HG03025 (cell line): ENCODE measurements around the gene HGS.
"Not testable (repeated sequence)": the region's sequence is repeated elsewhere in the genome, so short reads cannot be mapped to it uniquely, and the experiment has no call there.

Source experiments
- ATAC-seq: cut with Tn5 transposase; IDR thresholded peaks from one replicate; pipeline ENCODE4 v1.9.1; 2021; ENCODE audit warnings: mild to moderate bottlenecking, moderate library complexity; ENCODE audit not compliant: unreplicated experiment, low FRiP score

Gene HGS

GRCh38 chr17:81656118-81656743, 27.6 kb upstream of the HGS start, which contains the start of gene PDE6G:
Gene PDE6G, minus strand, starts transcription at chr17:81656542. Its CDS starts 3,237 bp downstream, at chr17:81653305.
- ATAC-seq: no peak

- ATAC-seq: no peak
Measured at GRCh38 chr17:81656835-81657234, 27.0 kb upstream of the HGS start.

- no peak for ATAC-seq
Measured at GRCh38 chr17:81659038-81659437, 24.8 kb upstream of the HGS start.

GRCh38 chr17:81660441-81660840, 23.4 kb upstream of the HGS start:
- no peak for ATAC-seq

GRCh38 chr17:81662002-81662401, 21.8 kb upstream of the HGS start:
- ATAC-seq: no peak

- ATAC-seq: no peak
Measured at GRCh38 chr17:81664051-81664470, 19.8 kb upstream of the HGS start.

GRCh38 chr17:81665205-81666091, 18.4 kb upstream of the HGS start:
- peak; percentile 2 for ATAC-seq

- peak; percentile 7 for ATAC-seq
Measured at GRCh38 chr17:81666092-81666341, 17.8 kb upstream of the HGS start.

GRCh38 chr17:81666342-81667191, 17.2 kb upstream of the HGS start, which contains the start of the genes CCDC137 and OXLD1:
Gene CCDC137, plus strand, starts transcription at chr17:81666737. Its CDS starts 30 bp downstream, at chr17:81666767.
Gene OXLD1, minus strand, starts transcription at chr17:81666605. Its CDS starts 28 bp downstream, at chr17:81666577.
- ATAC-seq: peak; percentile 75

- ATAC-seq: no peak
Measured at GRCh38 chr17:81667754-81668153, 16.1 kb upstream of the HGS start.

GRCh38 chr17:81672504-81672903, 11.3 kb upstream of the HGS start:
- ATAC-seq: no peak

- ATAC-seq: no peak
Measured at GRCh38 chr17:81672954-81673353, 10.9 kb upstream of the HGS start.

GRCh38 chr17:81673561-81674258, 10.1 kb upstream of the HGS start:
- no peak for ATAC-seq

GRCh38 chr17:81675515-81676221, 8.1 kb upstream of the HGS start:
- ATAC-seq: not testable (repeated sequence)

GRCh38 chr17:81676906-81677305, 6.9 kb upstream of the HGS start:
- ATAC-seq: no peak

GRCh38 chr17:81680150-81680549, 3.7 kb upstream of the HGS start:
- ATAC-seq: no peak

- no peak for ATAC-seq
Measured at GRCh38 chr17:81681672-81682071, 2.1 kb upstream of the HGS start.

- ATAC-seq: no peak
Measured at GRCh38 chr17:81682565-81683207, 1.1 kb upstream of the HGS start.

- peak; percentile 26 for ATAC-seq
Measured at GRCh38 chr17:81683208-81683583, 615 bp upstream of the HGS start.
